ENCODE measurements around the gene IL18R1.
"Not testable (repeated sequence)": the region's sequence is repeated elsewhere in the genome, so short reads cannot be mapped to it uniquely, and the experiment has no call there.

Gene IL18R1

GRCh38 chr2:102355526-102356380, at the start of gene IL18R1:
IL18R1 (plus strand) TSS chr2:102355796; CDS start chr2:102362661, 6,865 bp downstream.
- H3K9me3 ChIP-seq = no peaks in the 10 kb centered on the region
- in situ Hi-C loops (cut with MboI; ENCODE audit: low sequenced_read_pairs) = no loop called here
- no peak within 1 kb of the TSS for H3K4me3 ChIP-seq
- no peaks in the 10 kb centered on the region for H3K27me3 ChIP-seq (ENCODE audit: low read depth)
- no peak for DNase-seq (ENCODE audit: low spot score in 2 of 2)
- H3K4me1 ChIP-seq = no peaks in the 10 kb centered on the region
- no peaks in the 10 kb centered on the region for H3K36me3 ChIP-seq (replicated peaks)

DNA sequence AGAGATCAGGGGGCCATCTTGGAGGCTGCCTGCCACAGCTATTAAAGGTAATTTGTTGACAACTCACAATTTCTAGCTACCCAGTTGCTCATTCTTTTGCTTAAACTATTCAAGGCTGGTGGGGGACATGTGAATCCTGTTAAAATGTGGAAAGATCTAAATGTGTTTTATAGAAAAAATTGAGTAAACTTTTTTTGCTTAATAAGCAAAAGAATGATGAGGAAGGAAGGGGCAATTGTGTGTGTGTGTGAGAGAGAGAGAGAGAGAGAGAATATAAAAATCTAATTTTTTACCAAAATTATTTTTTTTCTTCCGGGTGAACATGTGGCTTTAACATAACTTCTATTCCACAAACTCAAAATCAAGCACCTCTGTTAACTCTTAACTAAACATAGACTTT, 49.5 kb upstream of the IL18R1 start:
- Histone ChIP-seq H3K4me3 (no peak overlapping the region), H3K27me3 (ENCODE audit: low read depth) (no peaks in the 10 kb centered on the region; the same call in 1 of the 2 replicates), H3K36me3 (replicated peaks) (no peaks in the 10 kb centered on the region), H3K9me3 (no peaks in the 10 kb centered on the region), H3K4me1 (no peaks in the 10 kb centered on the region)
- in situ Hi-C loops (cut with MboI; ENCODE audit: low sequenced_read_pairs) = no loop called here
- no peak for DNase-seq (ENCODE audit: low spot score in 2 of 2)

- Histone ChIP-seq H3K36me3 (replicated peaks) (no peaks in the 10 kb centered on the region), H3K9me3 (no peaks in the 10 kb centered on the region), H3K27me3 (ENCODE audit: low read depth) (no peaks in the 10 kb centered on the region), H3K4me1 (no peaks in the 10 kb centered on the region), H3K4me3 (no peak within 1 kb of the TSS)
- DNase-seq (ENCODE audit: low spot score in 2 of 2) = no peak
- in situ Hi-C loops (cut with MboI; ENCODE audit: low sequenced_read_pairs) = no loop called here
Measured at GRCh38 chr2:102310964-102311640, 44.5 kb upstream of the IL18R1 start, which contains the start of gene IL1RL1. IL1RL1 (plus strand) TSS chr2:102311563; CDS start chr2:102338265, 26,702 bp downstream.

GRCh38 chr2:102313025-102313424, 42.6 kb upstream of the IL18R1 start:
- Histone ChIP-seq H3K9me3 (no peaks in the 10 kb centered on the region), H3K36me3 (replicated peaks) (no peaks in the 10 kb centered on the region), H3K27me3 (ENCODE audit: low read depth) (no peaks in the 10 kb centered on the region), H3K4me3 (no peak overlapping the region), H3K4me1 (no peaks in the 10 kb centered on the region)
- no peak for DNase-seq (ENCODE audit: low spot score in 2 of 2)
- in situ Hi-C loops (cut with MboI; ENCODE audit: low sequenced_read_pairs) = no loop called here

- Histone ChIP-seq H3K4me3 (no peak overlapping the region), H3K27me3 (ENCODE audit: low read depth) (no peaks in the 10 kb centered on the region), H3K4me1 (no peaks in the 10 kb centered on the region), H3K9me3 (no peaks in the 10 kb centered on the region), H3K36me3 (replicated peaks) (no peaks in the 10 kb centered on the region)
- DNase-seq (ENCODE audit: low spot score in 2 of 2) = no peak
- in situ Hi-C loops (cut with MboI; ENCODE audit: low sequenced_read_pairs) = no loop called here
Measured at GRCh38 chr2:102313471-102313870, 42.1 kb upstream of the IL18R1 start.

DNA sequence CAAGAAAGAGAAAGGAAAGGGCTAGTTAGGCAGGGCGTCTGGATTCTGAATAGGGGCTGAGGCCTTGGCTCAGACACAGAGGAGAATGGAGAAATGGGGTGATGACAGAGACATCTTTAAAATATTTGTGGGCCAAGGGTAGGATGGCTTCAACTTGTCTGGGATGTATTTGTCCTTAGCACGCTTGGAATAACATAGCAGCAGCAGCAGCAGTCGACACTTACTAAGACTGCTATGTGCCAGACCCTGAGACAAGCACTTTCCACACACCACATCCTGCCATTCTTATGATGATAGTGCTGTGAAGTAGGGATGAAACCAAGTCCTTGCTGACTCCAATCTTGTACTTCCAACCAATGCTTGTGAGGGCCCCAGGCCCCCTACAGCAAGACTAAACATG, 41.6 kb upstream of the IL18R1 start:
- DNase-seq (ENCODE audit: low spot score in 2 of 2) = no peak
- Histone ChIP-seq H3K4me1 (no peaks in the 10 kb centered on the region), H3K27me3 (ENCODE audit: low read depth) (no peaks in the 10 kb centered on the region), H3K4me3 (no peak overlapping the region), H3K9me3 (no peaks in the 10 kb centered on the region), H3K36me3 (replicated peaks) (no peaks in the 10 kb centered on the region)
- in situ Hi-C loops (cut with MboI; ENCODE audit: low sequenced_read_pairs) = no loop called here

GRCh38 chr2:102315921-102316320, 39.7 kb upstream of the IL18R1 start:
- in situ Hi-C loops (cut with MboI; ENCODE audit: low sequenced_read_pairs) = no loop called here
- H3K27me3 ChIP-seq (ENCODE audit: low read depth) = no peaks in the 10 kb centered on the region
- H3K36me3 ChIP-seq (replicated peaks) = no peaks in the 10 kb centered on the region
- no peak overlapping the region for H3K4me3 ChIP-seq
- DNase-seq (ENCODE audit: low spot score in 2 of 2) = no peak
- H3K4me1 ChIP-seq = no peaks in the 10 kb centered on the region
- no peaks in the 10 kb centered on the region for H3K9me3 ChIP-seq

- no peak overlapping the region for H3K4me3 ChIP-seq
- H3K4me1 ChIP-seq = no peaks in the 10 kb centered on the region
- H3K36me3 ChIP-seq (replicated peaks) = no peaks in the 10 kb centered on the region
- H3K9me3 ChIP-seq = no peaks in the 10 kb centered on the region
- no peak for DNase-seq (ENCODE audit: low spot score in 2 of 2)
- no peaks in the 10 kb centered on the region for H3K27me3 ChIP-seq (ENCODE audit: low read depth)
- in situ Hi-C loops (cut with MboI; ENCODE audit: low sequenced_read_pairs) = no loop called here
Measured at GRCh38 chr2:102317715-102318114, 37.9 kb upstream of the IL18R1 start.

GRCh38 chr2:102318437-102318836, 37.2 kb upstream of the IL18R1 start:
- in situ Hi-C loops (cut with MboI; ENCODE audit: low sequenced_read_pairs) = no loop called here
- no peaks in the 10 kb centered on the region for H3K9me3 ChIP-seq
- H3K27me3 ChIP-seq (ENCODE audit: low read depth) = no peaks in the 10 kb centered on the region
- no peaks in the 10 kb centered on the region for H3K36me3 ChIP-seq (replicated peaks)
- no peak overlapping the region for H3K4me3 ChIP-seq
- H3K4me1 ChIP-seq = no peaks in the 10 kb centered on the region
- DNase-seq (ENCODE audit: low spot score in 2 of 2) = no peak

- Histone ChIP-seq H3K4me3 (no peak overlapping the region), H3K27me3 (ENCODE audit: low read depth) (no peaks in the 10 kb centered on the region), H3K4me1 (no peaks in the 10 kb centered on the region), H3K9me3 (no peaks in the 10 kb centered on the region), H3K36me3 (replicated peaks) (no peaks in the 10 kb centered on the region)
- no peak for DNase-seq (ENCODE audit: low spot score in 2 of 2)
- in situ Hi-C loops (cut with MboI; ENCODE audit: low sequenced_read_pairs) = no loop called here
Measured at GRCh38 chr2:102321941-102322719, 33.5 kb upstream of the IL18R1 start.

DNA sequence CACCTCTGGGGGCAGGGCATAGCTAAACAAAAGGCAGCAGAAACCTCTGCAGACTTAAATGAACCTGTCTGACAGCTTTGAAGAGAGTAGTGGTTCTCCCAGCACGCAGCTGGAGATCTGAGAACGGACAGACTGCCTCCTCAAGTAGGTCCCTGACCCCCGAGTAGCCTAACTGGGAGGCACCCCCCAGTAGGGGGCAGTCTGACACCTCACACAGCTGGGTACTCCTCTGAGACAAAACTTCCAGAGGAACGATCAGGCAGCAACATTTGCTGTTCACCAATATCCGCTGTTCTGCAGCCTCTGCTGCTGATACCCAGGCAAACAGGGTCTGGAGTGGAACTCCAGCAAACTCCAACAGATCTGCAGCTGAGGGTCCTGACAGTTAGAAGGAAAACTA, 30.7 kb upstream of the IL18R1 start:
- H3K4me3 ChIP-seq; H3K27me3 ChIP-seq (ENCODE audit: low read depth); in situ Hi-C loops (cut with MboI; ENCODE audit: low sequenced_read_pairs); DNase-seq (ENCODE audit: low spot score in 2 of 2); H3K9me3 ChIP-seq; H3K36me3 ChIP-seq (replicated peaks); H3K4me1 ChIP-seq: not testable (repeated sequence)

DNA sequence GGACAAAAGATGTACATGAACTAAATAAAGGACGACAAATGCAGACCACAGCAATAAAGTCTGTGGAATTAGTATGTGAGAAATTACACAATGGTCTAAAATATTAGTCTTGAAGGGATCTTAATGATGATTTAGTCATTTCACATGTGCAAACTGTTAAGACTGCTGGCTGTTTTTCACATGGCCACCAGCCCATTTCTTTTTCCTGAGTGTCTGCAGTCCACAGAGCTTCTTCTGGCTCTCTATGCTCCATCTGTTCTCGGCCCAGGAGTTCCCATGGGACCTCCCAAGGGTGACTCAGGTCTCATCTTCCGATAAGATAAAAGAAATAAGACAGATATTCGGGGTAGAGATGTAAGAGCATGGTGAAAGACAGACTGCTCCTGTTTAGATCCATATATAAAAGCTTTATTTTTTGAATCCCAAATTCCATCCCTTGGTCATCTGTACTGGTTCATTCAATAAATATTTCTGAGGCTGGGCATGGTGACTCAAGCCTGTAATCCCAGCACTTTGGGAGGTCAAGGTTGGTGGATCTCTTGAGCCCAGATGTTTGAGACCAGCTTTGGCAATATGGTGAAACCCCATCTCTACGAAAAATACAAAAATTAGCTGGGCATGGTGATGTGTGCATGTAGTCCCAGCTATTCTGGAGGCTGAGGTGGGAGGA, 24.1 kb upstream of the IL18R1 start:
- Histone ChIP-seq H3K36me3 (replicated peaks) (no peaks in the 10 kb centered on the region), H3K4me1 (no peaks in the 10 kb centered on the region), H3K4me3 (no peak overlapping the region), H3K27me3 (ENCODE audit: low read depth) (no peaks in the 10 kb centered on the region), H3K9me3 (no peaks in the 10 kb centered on the region)
- no peak for DNase-seq (ENCODE audit: low spot score in 2 of 2)
- in situ Hi-C loops (cut with MboI; ENCODE audit: low sequenced_read_pairs) = no loop called here

GRCh38 chr2:102334486-102334885, 21.1 kb upstream of the IL18R1 start:
- in situ Hi-C loops (cut with MboI; ENCODE audit: low sequenced_read_pairs) = no loop called here
- Histone ChIP-seq H3K9me3 (no peaks in the 10 kb centered on the region), H3K4me1 (no peaks in the 10 kb centered on the region), H3K4me3 (no peak overlapping the region), H3K36me3 (replicated peaks) (no peaks in the 10 kb centered on the region), H3K27me3 (ENCODE audit: low read depth) (no peaks in the 10 kb centered on the region)
- DNase-seq (ENCODE audit: low spot score in 2 of 2) = no peak

All from HAP-1 (cell line).